IMR-90 (cell line): ENCODE results near the gene NGB. TPM values are rescaled to one million over a fixed set of nuclear protein-coding genes. Genes with fewer than 3 reads are reported as not detected.
A peak's percentile ranks its signal among the peaks of the same experiment; 100 is the strongest.

Experiments
- ATAC-seq: fragments of 200-7000 bp; cut with Tn5 transposase; 2 replicates; pipeline ENCODE4 v1.9.1; 2020; ENCODE audit warnings: low read depth, mild to moderate bottlenecking, moderate library complexity
- BruUV-seq: library from RNA; stranded (reverse); fragments of 400-500 nt; replicated peaks from 2 replicates; lab custom pipeline; 2021; lab: Mats Ljungman, UMichigan
- CTCF ChIA-PET: fragments of 300-600 bp; formaldehyde crosslinking; extraction: SDS; loops from one replicate; lab custom pipeline; 2021; ENCODE audit warnings: antibody characterized with exemption; lab: Yijun Ruan, JAX
- POLR2A ChIA-PET: fragments of 300-600 bp; sonication (Branson Sonifier 250); formaldehyde crosslinking; loops from one replicate; lab custom pipeline; 2022; ENCODE audit warnings: antibody characterized with exemption; ENCODE audit not compliant: unreplicated experiment; lab: Charles Lee
- DNase-seq: peaks from one replicate; pipeline ENCODE4 v3.0.0; 2013
- H2AFZ ChIP-seq: replicated peaks from 2 replicates; pipeline ENCODE3; 2013; ENCODE audit warnings: low read length, mild to moderate bottlenecking; ENCODE audit not compliant: poor library complexity
- H2AK5ac ChIP-seq: 2 replicates; pipeline ENCODE4 v1.6.1; 2013; ENCODE audit warnings: low read depth, low read length, inconsistent platforms
- H2AK9ac ChIP-seq: replicated peaks from 2 replicates; pipeline ENCODE3; 2013; ENCODE audit warnings: mild to moderate bottlenecking, low read depth, low read length, moderate library complexity; ENCODE audit not compliant: poor library complexity
- H2BK120ac ChIP-seq: 2 replicates; pipeline ENCODE4 v1.6.1; 2013; ENCODE audit warnings: low read depth, low read length, inconsistent platforms
- H2BK15ac ChIP-seq: 3 replicates; pipeline ENCODE4 v1.6.1; 2013; ENCODE audit warnings: low read depth, low read length, inconsistent platforms
- H2BK20ac ChIP-seq: 2 replicates; pipeline ENCODE4 v1.6.1; 2013; ENCODE audit warnings: low read depth, mild to moderate bottlenecking, inconsistent platforms, low read length, moderate library complexity
- H2BK5ac ChIP-seq: 2 replicates; pipeline ENCODE4 v1.6.1; 2013; ENCODE audit warnings: mild to moderate bottlenecking, low read depth, low read length, inconsistent platforms; ENCODE audit not compliant: poor library complexity, severe bottlenecking
- H3K14ac ChIP-seq: replicated peaks from 2 replicates; pipeline ENCODE4 v1.6.1; 2013; ENCODE audit warnings: low read depth, low read length, inconsistent platforms
- H3K18ac ChIP-seq: 2 replicates; pipeline ENCODE4 v1.6.1; 2013; ENCODE audit warnings: low read depth, low read length, control low read depth
- H3K23ac ChIP-seq: 2 replicates; pipeline ENCODE4 v1.6.1; 2013; ENCODE audit warnings: low read depth, low read length, inconsistent platforms
- H3K27ac ChIP-seq: 2 replicates; pipeline ENCODE4 v1.5.1; 2013; ENCODE audit warnings: mild to moderate bottlenecking, control low read depth, low read length; ENCODE audit not compliant: insufficient read depth
- H3K27me3 ChIP-seq: 2 replicates; pipeline ENCODE4 v1.6.1; 2013; ENCODE audit warnings: low read length; ENCODE audit not compliant: control insufficient read depth, insufficient read depth
- H3K36me3 ChIP-seq: 2 replicates; pipeline ENCODE4 v1.6.1; 2013; ENCODE audit warnings: low read length, mixed read lengths; ENCODE audit not compliant: control insufficient read depth, insufficient read depth
- H3K4ac ChIP-seq: 2 replicates; pipeline ENCODE4 v1.6.1; 2013; ENCODE audit warnings: low read depth, low read length, inconsistent platforms
- H3K4me1 ChIP-seq: 2 replicates; pipeline ENCODE4 v1.6.1; 2013; ENCODE audit warnings: low read length, mixed read lengths; ENCODE audit not compliant: control insufficient read depth, insufficient read depth
- H3K4me2 ChIP-seq: 2 replicates; pipeline ENCODE4 v1.6.1; 2013; ENCODE audit warnings: low read depth, mild to moderate bottlenecking, control low read depth, low read length, moderate library complexity
- H3K4me3 ChIP-seq: 2 replicates; pipeline ENCODE4 v1.5.1; 2013; ENCODE audit warnings: low read depth, mild to moderate bottlenecking, control low read depth, low read length, moderate library complexity; ENCODE audit not compliant: insufficient read depth
- H3K56ac ChIP-seq: 2 replicates; pipeline ENCODE4 v1.6.1; 2013; ENCODE audit warnings: low read length, inconsistent platforms; ENCODE audit not compliant: insufficient read depth; ENCODE audit errors: extremely low read depth
- H3K79me1 ChIP-seq, 2 experiments: 2 replicates each; pipeline ENCODE4 v1.6.1; 2013; ENCODE audit warnings: low read length in 2 of 2, inconsistent platforms in 1 of 2, low read depth in 1 of 2
- H3K9ac ChIP-seq: 2 replicates; pipeline ENCODE4 v1.6.1; 2013; ENCODE audit warnings: low read depth, low read length, control low read depth
- H3K9me1 ChIP-seq: 2 replicates; pipeline ENCODE4 v1.6.1; 2013; ENCODE audit warnings: low read length, inconsistent platforms; ENCODE audit not compliant: insufficient read depth
- H3K9me3 ChIP-seq: 2 replicates; pipeline ENCODE4 v1.6.1; 2013; ENCODE audit warnings: low read length; ENCODE audit not compliant: control insufficient read depth, insufficient read depth
- H4K20me1 ChIP-seq: 2 replicates; pipeline ENCODE4 v1.6.1; 2013; ENCODE audit warnings: low read length, inconsistent platforms; ENCODE audit not compliant: insufficient read depth
- H4K5ac ChIP-seq: 2 replicates; pipeline ENCODE4 v1.6.1; 2013; ENCODE audit warnings: mild to moderate bottlenecking, low read depth, low read length, control low read depth
- H4K8ac ChIP-seq, 2 experiments: 2 replicates each; pipeline ENCODE4 v1.6.1; 2013; ENCODE audit warnings: low read depth in 2 of 2, low read length in 2 of 2, control low read depth in 1 of 2, inconsistent platforms in 1 of 2
- H4K91ac ChIP-seq: 2 replicates; pipeline ENCODE4 v1.6.1; 2013; ENCODE audit warnings: low read depth, low read length, inconsistent platforms; ENCODE audit not compliant: insufficient read depth
- BHLHE40 ChIP-seq: fragments of 150-350 bp; IDR thresholded peaks from 2 replicates; pipeline ENCODE4 v1.6.1; 2016; ENCODE audit warnings: mild to moderate bottlenecking, low read depth, low read length
- CHD1 ChIP-seq: IDR thresholded peaks from 2 replicates; pipeline ENCODE4 v1.6.1; 2012; ENCODE audit warnings: low read depth, low read length, improper control_type of control experiment
- FOS ChIP-seq: fragments of 150-350 bp; IDR thresholded peaks from 2 replicates; pipeline ENCODE4 v1.6.1; 2016; ENCODE audit warnings: low read depth, low read length
- MAFK ChIP-seq: IDR thresholded peaks from 2 replicates; pipeline ENCODE4 v1.6.1; 2012; ENCODE audit warnings: low read depth, low read length, improper control_type of control experiment
- MAZ ChIP-seq: IDR thresholded peaks from 2 replicates; pipeline ENCODE4 v1.6.1; 2012; ENCODE audit warnings: low read depth, mild to moderate bottlenecking, low read length, improper control_type of control experiment, moderate library complexity, borderline replicate concordance
- MXI1 ChIP-seq: IDR thresholded peaks from 2 replicates; pipeline ENCODE4 v1.6.1; 2012; ENCODE audit warnings: low read depth, mild to moderate bottlenecking, low read length, moderate library complexity, borderline replicate concordance
- NFE2L2 ChIP-seq: fragments of 150-350 bp; IDR thresholded peaks from 2 replicates; pipeline ENCODE4 v1.6.1; 2016; ENCODE audit warnings: low read depth, mild to moderate bottlenecking, low read length
- RAD21 ChIP-seq: IDR thresholded peaks from 2 replicates; pipeline ENCODE4 v1.6.1; 2012; ENCODE audit warnings: low read length, improper control_type of control experiment
- RCOR1 ChIP-seq: IDR thresholded peaks from 2 replicates; pipeline ENCODE4 v1.6.1; 2012; ENCODE audit warnings: mild to moderate bottlenecking, low read length, improper control_type of control experiment; ENCODE audit not compliant: insufficient replicate concordance
- RFX5 ChIP-seq: IDR thresholded peaks from 2 replicates; pipeline ENCODE4 v1.8.0; 2012; ENCODE audit warnings: low read depth, mild to moderate bottlenecking, low read length, moderate library complexity
- SMC3 ChIP-seq: fragments of 150-350 bp; IDR thresholded peaks from 2 replicates; pipeline ENCODE4 v1.6.1; 2016; ENCODE audit warnings: low read depth, mild to moderate bottlenecking, antibody characterized with exemption, low read length, moderate library complexity
- whole genome bisulfite sequencing, 2 experiments: methylation state at CpG; one replicate each; pipeline versions ENCODE4 v1.1.5 to v1.1.7; 2013; ENCODE audit warnings: missing lambda C conversion rate in 2 of 2; ENCODE audit not compliant: insufficient read length in 1 of 2; ENCODE audit errors: extremely low coverage in 2 of 2; 5-methylcytosine and 5-hydroxymethylcytosine counted together
- dilution Hi-C: fragments of 300-500 bp; cut with HindIII; formaldehyde crosslinking; loops from one replicate; pipeline ENCODE4 v1.14.3; 2018; ENCODE audit warnings: low sequenced_read_pairs; ENCODE audit not compliant: unreplicated experiment
- in situ Hi-C: fragments of 300-500 bp; cut with MboI; formaldehyde crosslinking; loops from 3 replicates; pipeline ENCODE4 v1.14.3; 2019; ENCODE audit warnings: low sequenced_read_pairs, inconsistent platforms, mixed read lengths
- intact Hi-C: fragments of 100-400 bp; cut with micrococcal nuclease; formaldehyde crosslinking; loops from 2 replicates; pipeline ENCODE4 v1.10.0; 2022
- polyA plus RNA-seq, 3 experiments: library from polyadenylated mRNA; depleted of rRNA; stranded (reverse); fragments of >200 nt; gene quantifications; 2 replicates each; pipeline ENCODE4 v1.2.3, GENCODE V29; 2012; ENCODE audit warnings: low replicate concordance in 1 of 3
- total RNA-seq: library from RNA; depleted of rRNA; stranded (reverse); fragments of >200 nt; gene quantifications from 2 replicates; pipeline ENCODE4 v1.2.3, GENCODE V29; 2012
- TF ChIP-seq, protein P1 (sequence below): fragments of 150-350 bp; IDR thresholded peaks from 2 replicates; pipeline ENCODE4 v1.6.1; 2017; ENCODE audit warnings: mild to moderate bottlenecking, antibody characterized with exemption, low read length, low read depth
- TF ChIP-seq, protein P2 (sequence below): fragments of 150-350 bp; IDR thresholded peaks from 2 replicates; pipeline ENCODE4 v1.6.1; 2016; ENCODE audit warnings: low read depth, mild to moderate bottlenecking, low read length, moderate library complexity, borderline replicate concordance

Gene NGB
- total and polyA plus RNA-seq, 2 of the 4 experiments (the other 2 are of a cell fraction): not detected

DNA sequence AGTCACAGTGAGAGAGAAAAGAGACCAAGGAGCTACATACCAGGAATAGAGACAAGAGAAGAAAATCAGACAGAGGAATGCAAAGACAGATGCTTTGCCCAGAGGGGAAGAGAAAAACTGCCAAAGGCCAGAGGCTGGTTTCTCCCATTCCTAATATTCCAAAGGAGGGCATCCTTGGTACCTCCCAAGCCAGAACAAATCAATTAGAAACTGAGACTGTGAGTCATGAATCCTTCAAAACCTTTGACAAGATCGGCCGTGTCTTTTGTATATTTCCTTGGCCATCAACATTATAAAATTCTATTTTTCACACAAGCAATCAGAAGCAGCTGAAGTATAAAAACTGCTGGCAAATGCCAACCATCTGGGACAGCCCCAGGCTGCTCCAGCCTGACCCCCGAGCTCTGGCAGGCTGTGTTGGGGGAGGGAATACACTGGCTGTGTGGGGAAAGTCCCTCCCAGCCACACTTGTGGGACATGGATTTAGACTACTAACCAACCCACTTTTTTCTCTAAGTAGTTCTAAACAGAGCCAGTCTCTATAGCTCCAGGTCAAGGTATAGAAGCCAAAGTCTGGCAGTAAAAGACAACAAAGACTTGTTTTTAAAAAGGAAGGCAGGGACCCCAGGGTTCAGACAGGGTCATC is 36.0 kb upstream of the NGB start:
- Histone ChIP-seq H4K8ac (peak overlapping the region in 1 of 2 experiments; percentile 37; a peak in 1 of 4 replicates), H2AK5ac (peak overlapping the region; percentile 48; the same call in 1 of the 2 replicates), H2AFZ (no peak overlapping the region), H3K18ac (0 out of 2 replicates have a peak overlapping the region, but pooled peaks have one; percentile 6), H2BK5ac (no peak overlapping the region), H3K4ac (peak overlapping the region; percentile 26; the same call in 1 of the 2 replicates), H2BK120ac (peak overlapping the region; percentile 4; the same call in 1 of the 2 replicates), H2AK9ac (no peak overlapping the region), H3K9me3 (no peaks in the 10 kb centered on the region), H2BK20ac (peak overlapping the region; percentile 39), H3K4me1 (peaks cover 12% of the 10 kb centered on the region), H3K4me3 (no peak overlapping the region), H4K91ac (peak overlapping the region; percentile 40; the same call in 1 of the 2 replicates), H3K56ac (peak overlapping the region; percentile 17; the same call in 1 of the 2 replicates), H2BK15ac (no peak overlapping the region; the same call in 2 of the 3 replicates), H4K20me1 (peaks cover 7% of the 10 kb centered on the region; the same call in 1 of the 2 replicates), H3K79me1 (peaks cover 3 to 18% of the 10 kb centered on the region in 2 experiments; a peak in 3 of 4 replicates), H3K9ac (no peak overlapping the region), H3K9me1 (peaks cover 15% of the 10 kb centered on the region), H3K27ac (no peak overlapping the region), H3K4me2 (peak overlapping the region; percentile 25; the same call in 1 of the 2 replicates), H3K23ac (0 out of 2 replicates have a peak overlapping the region, but pooled peaks have one; percentile 32), H3K27me3 (no peaks in the 10 kb centered on the region), H3K36me3 (no peaks in the 10 kb centered on the region), H4K5ac (no peak overlapping the region), H3K14ac (peak overlapping the region; percentile 39; the same call in 1 of the 2 replicates)
- BruUV-seq: no TSS peak
- DNase-seq (peak; percentile 21), ATAC-seq (peak; percentile 58)
- intact Hi-C loops: no loop called here
- WGBS, 2 experiments: no CpG with 5 or more reads among the region's 3 CpGs
- dilution Hi-C loops: no loop called here
- ChIA-PET CTCF (interaction anchor here (1.1 to 1.8 kb wide), 3 partner anchors 9 to 156 kb away, joined by 3 to 16 read pairs (median 3); no protein-coding TSS in a partner anchor), POLR2A (no interaction called here)
- in situ Hi-C loops: loop anchor here (25.0 kb wide), 1 partner anchor 420 kb away; no protein-coding TSS in a partner anchor
- no peak for TF ChIP-seq BHLHE40
- no peak for TF ChIP-seq MXI1
- no peak for TF ChIP-seq RCOR1
- TF ChIP-seq, protein P1, sequence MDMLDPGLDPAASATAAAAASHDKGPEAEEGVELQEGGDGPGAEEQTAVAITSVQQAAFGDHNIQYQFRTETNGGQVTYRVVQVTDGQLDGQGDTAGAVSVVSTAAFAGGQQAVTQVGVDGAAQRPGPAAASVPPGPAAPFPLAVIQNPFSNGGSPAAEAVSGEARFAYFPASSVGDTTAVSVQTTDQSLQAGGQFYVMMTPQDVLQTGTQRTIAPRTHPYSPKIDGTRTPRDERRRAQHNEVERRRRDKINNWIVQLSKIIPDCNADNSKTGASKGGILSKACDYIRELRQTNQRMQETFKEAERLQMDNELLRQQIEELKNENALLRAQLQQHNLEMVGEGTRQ: no peak
- TF ChIP-seq CHD1: no peak
- TF ChIP-seq, protein P2, sequence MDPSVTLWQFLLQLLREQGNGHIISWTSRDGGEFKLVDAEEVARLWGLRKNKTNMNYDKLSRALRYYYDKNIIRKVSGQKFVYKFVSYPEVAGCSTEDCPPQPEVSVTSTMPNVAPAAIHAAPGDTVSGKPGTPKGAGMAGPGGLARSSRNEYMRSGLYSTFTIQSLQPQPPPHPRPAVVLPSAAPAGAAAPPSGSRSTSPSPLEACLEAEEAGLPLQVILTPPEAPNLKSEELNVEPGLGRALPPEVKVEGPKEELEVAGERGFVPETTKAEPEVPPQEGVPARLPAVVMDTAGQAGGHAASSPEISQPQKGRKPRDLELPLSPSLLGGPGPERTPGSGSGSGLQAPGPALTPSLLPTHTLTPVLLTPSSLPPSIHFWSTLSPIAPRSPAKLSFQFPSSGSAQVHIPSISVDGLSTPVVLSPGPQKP: no peak
- no peak for TF ChIP-seq RAD21
- TF ChIP-seq RFX5: no peak
- no peak for TF ChIP-seq FOS
- no peak for TF ChIP-seq SMC3
- TF ChIP-seq MAZ: no peak
- no peak for TF ChIP-seq NFE2L2
- no peak for TF ChIP-seq MAFK
